Measurements from ENCODE around the gene SLC6A18. TPM values are rescaled to one million over a fixed set of nuclear protein-coding genes. Genes with fewer than 3 reads are reported as not detected.
A peak's percentile ranks its signal among the peaks of the same experiment; 100 is the strongest.

The SLC6A18 gene
- total and polyA plus RNA-seq, 2 of the 13 experiments (the other 11 are each of a cell fraction or from before 2014, with no cell fraction given), result not detected

GRCh38 chr5:1185629-1186350 lies 39.4 kb upstream of the SLC6A18 start (continued):
- TF ChIP-seq BRD4 (CRISPR knock-in tag; IDR thresholded peaks at IDR 0.05) (peak; percentile 95), MYC (CRISPR knock-in tag; IDR thresholded peaks at IDR 0.05; ENCODE audit: borderline replicate concordance) (peak; percentile 47; the same call in 1 of the 2 replicates), MED13 (CRISPR knock-in tag; IDR thresholded peaks at IDR 0.05) (peak; percentile 81; the same call in 1 of the 2 replicates), MEIS1 (CRISPR knock-in tag; IDR thresholded peaks at IDR 0.05; ENCODE audit: borderline replicate concordance) (peak; percentile 83; the same call in 1 of the 2 replicates), BATF2 (CRISPR knock-in tag; IDR thresholded peaks at IDR 0.05) (no peak), RELA (CRISPR knock-in tag; IDR thresholded peaks at IDR 0.05) (no peak), ZKSCAN1 (IDR thresholded peaks at IDR 0.05; ENCODE audit: low read length) (no peak), ZNF331 (CRISPR knock-in tag; IDR thresholded peaks at IDR 0.05) (peak; percentile 52; the same call in 1 of the 2 replicates), ELF1 (CRISPR knock-in tag; IDR thresholded peaks at IDR 0.05) (peak; percentile 69), GTF3A (CRISPR knock-in tag; conservative IDR thresholded peaks at IDR 0.05) (no peak)
- TF ChIP-seq, protein P1, sequence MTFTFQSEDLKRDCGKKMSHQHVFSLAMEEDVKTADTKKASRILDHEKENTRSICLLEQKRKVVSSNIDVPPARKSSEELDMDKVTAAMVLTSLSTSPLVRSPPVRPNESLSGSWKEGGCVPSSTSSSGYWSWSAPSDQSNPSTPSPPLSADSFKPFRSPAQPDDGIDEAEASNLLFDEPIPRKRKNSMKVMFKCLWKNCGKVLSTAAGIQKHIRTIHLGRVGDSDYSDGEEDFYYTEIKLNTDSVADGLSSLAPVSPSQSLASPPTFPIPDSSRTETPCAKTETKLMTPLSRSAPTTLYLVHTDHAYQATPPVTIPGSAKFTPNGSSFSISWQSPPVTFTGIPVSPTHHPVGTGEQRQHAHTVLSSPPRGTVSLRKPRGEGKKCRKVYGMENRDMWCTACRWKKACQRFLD (CRISPR knock-in tag; IDR thresholded peaks at IDR 0.05; ENCODE audit: borderline replicate concordance), result 0 out of 2 replicates have a peak, but pooled peaks have one; percentile 32
- TF ChIP-seq, protein P2, sequence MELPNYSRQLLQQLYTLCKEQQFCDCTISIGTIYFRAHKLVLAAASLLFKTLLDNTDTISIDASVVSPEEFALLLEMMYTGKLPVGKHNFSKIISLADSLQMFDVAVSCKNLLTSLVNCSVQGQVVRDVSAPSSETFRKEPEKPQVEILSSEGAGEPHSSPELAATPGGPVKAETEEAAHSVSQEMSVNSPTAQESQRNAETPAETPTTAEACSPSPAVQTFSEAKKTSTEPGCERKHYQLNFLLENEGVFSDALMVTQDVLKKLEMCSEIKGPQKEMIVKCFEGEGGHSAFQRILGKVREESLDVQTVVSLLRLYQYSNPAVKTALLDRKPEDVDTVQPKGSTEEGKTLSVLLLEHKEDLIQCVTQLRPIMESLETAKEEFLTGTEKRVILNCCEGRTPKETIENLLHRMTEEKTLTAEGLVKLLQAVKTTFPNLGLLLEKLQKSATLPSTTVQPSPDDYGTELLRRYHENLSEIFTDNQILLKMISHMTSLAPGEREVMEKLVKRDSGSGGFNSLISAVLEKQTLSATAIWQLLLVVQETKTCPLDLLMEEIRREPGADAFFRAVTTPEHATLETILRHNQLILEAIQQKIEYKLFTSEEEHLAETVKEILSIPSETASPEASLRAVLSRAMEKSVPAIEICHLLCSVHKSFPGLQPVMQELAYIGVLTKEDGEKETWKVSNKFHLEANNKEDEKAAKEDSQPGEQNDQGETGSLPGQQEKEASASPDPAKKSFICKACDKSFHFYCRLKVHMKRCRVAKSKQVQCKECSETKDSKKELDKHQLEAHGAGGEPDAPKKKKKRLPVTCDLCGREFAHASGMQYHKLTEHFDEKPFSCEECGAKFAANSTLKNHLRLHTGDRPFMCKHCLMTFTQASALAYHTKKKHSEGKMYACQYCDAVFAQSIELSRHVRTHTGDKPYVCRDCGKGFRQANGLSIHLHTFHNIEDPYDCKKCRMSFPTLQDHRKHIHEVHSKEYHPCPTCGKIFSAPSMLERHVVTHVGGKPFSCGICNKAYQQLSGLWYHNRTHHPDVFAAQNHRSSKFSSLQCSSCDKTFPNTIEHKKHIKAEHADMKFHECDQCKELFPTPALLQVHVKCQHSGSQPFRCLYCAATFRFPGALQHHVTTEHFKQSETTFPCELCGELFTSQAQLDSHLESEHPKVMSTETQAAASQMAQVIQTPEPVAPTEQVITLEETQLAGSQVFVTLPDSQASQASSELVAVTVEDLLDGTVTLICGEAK (IDR thresholded peaks at IDR 0.05), result no peak
- TF ChIP-seq, protein P2 (CRISPR knock-in tag; IDR thresholded peaks at IDR 0.05), result 0 out of 2 replicates have a peak, but pooled peaks have one; percentile 14

Measured in HepG2 (cell line).